GM04504 (cell line): ENCODE measurements around the gene DGCR8.

ENCODE experiments used
- DNase-seq: peaks from one replicate; pipeline ENCODE4 v3.0.0-alpha.2; 2012; ENCODE audit warnings: low read depth

Gene DGCR8

GRCh38 chr22:20090730-20091240 lies 10.7 kb downstream of the DGCR8 start:
- DNase-seq = no peak

GRCh38 chr22:20091690-20092476 lies 11.8 kb downstream of the DGCR8 start:
- no peak for DNase-seq

GRCh38 chr22:20092477-20092854 lies 12.4 kb downstream of the DGCR8 start:
- DNase-seq = no peak

- DNase-seq = no peak
Measured at GRCh38 chr22:20093418-20094196, 13.6 kb downstream of the DGCR8 start.

GRCh38 chr22:20094197-20094807 lies 14.3 kb downstream of the DGCR8 start:
- DNase-seq = no peak

GRCh38 chr22:20095521-20095920 lies 15.5 kb downstream of the DGCR8 start:
- DNase-seq = no peak

GRCh38 chr22:20096574-20097420 lies 16.8 kb downstream of the DGCR8 start:
- DNase-seq = no peak

- DNase-seq = no peak
Measured at GRCh38 chr22:20099099-20099711, 19.2 kb downstream of the DGCR8 start.

- DNase-seq = no peak
Measured at GRCh38 chr22:20101638-20102037, 21.6 kb downstream of the DGCR8 start.

GRCh38 chr22:20102203-20102780 lies 22.3 kb downstream of the DGCR8 start:
- DNase-seq = no peak

GRCh38 chr22:20105456-20106204 lies 25.6 kb downstream of the DGCR8 start:
- no peak for DNase-seq

- DNase-seq = no peak
Measured at GRCh38 chr22:20106205-20106848, 26.3 kb downstream of the DGCR8 start.

GRCh38 chr22:20106849-20107237 lies 26.8 kb downstream of the DGCR8 start:
- DNase-seq = no peak

GRCh38 chr22:20107471-20107901 lies 27.4 kb downstream of the DGCR8 start:
- no peak for DNase-seq

GRCh38 chr22:20107951-20108756 lies 28.1 kb downstream of the DGCR8 start:
- no peak for DNase-seq

GRCh38 chr22:20108757-20109230 lies 28.8 kb downstream of the DGCR8 start:
- DNase-seq = no peak

GRCh38 chr22:20109411-20110358 lies 29.6 kb downstream of the DGCR8 start:
- no peak for DNase-seq
